ENCODE results near the gene CFAP45. TPM values are rescaled to one million over a fixed set of nuclear protein-coding genes. Genes with fewer than 3 reads are reported as not detected.

The CFAP45 gene
- total and polyA plus RNA-seq, 2 donors (not counting 1 experiment from before 2014, with no cell fraction given): 1.3 to 2.4 TPM

DNA sequence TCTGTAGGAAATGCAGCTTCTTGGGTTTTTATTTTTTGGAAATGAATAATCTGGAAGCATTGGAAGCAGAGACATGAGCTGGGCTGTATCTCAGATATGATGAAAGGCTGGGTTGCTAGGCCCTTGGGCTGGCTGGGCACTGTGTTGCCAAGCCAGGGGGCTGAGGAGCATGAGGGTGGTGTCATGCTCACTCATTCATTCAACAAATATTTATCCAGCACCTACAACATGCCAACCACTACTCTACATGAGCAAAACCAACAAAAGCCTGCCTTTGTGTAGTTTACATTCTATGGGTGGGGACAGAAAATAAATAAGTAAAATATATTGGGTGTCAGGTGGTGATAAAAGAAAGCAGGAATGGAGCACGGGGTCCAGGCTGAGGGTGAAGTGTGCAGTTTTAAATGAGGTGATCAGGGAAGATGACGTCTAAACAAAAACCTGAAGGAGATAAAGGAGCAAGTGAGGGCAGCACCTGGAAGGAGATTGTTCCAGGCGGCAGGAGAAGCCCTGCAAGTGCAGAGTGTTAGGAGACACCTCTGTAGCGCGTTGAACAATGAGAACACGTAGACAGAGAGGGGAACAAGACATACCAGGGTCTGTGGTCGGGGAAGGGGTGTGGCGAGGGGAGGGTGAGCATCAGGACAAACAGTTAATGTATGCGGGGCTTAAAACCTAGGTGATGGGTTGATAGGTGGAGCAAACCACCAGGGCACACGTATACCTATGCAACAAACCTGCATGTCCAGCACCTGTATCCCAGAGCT, 14.5 kb upstream of the CFAP45 start:
- Histone ChIP-seq H3K4me3 (ENCODE audit: control extremely low read depth in 1 of 5, extremely low read depth in 1 of 5, insufficient read depth in 1 of 5, low read depth in 2 of 5, low read length in 4 of 5) (no peak overlapping the region), H3K4me1 (ENCODE audit: control insufficient read depth in 2 of 2, insufficient read depth in 2 of 2, low read length in 2 of 2) (peaks cover 38 to 46% of the 10 kb centered on the region in 2 donors), H3K9me3 (ENCODE audit: control extremely low read depth in 1 of 3, control insufficient read depth in 2 of 3, insufficient read depth in 1 of 3, low read length in 2 of 3) (no peaks in the 10 kb centered on the region), H3K79me2 (ENCODE audit: control insufficient read depth, insufficient read depth, low read length) (peaks cover 4% of the 10 kb centered on the region), H3K9ac (ENCODE audit: low read length) (no peak overlapping the region), H4K20me1 (ENCODE audit: control insufficient read depth, insufficient read depth, low read length, poor library complexity, severe bottlenecking) (peaks cover 9% of the 10 kb centered on the region), H3K36me3 (replicated peaks in 1 of 2; ENCODE audit: control extremely low read depth in 1 of 2, control insufficient read depth in 1 of 2, extremely low read depth in 1 of 2, insufficient read depth in 2 of 2, low read length in 1 of 2) (peaks cover 0 to 27% of the 10 kb centered on the region in 2 experiments), H2AFZ (ENCODE audit: insufficient read depth, low read depth, low read length, poor library complexity, severe bottlenecking) (no peak overlapping the region), H3K4me2 (replicated peaks; ENCODE audit: low read depth, low read length, poor library complexity, severe bottlenecking) (no peak overlapping the region), H3K27ac (ENCODE audit: low read length in 2 of 2) (peak overlapping the region in 1 of 2 donors; percentile 8), H3K27me3 (replicated peaks in 1 of 4; ENCODE audit: control extremely low read depth in 1 of 4, control insufficient read depth in 3 of 4, insufficient read depth in 4 of 4, low read length in 3 of 4) (no peaks in the 10 kb centered on the region)
- CTCF ChIA-PET: interaction anchor here (1.0 to 2.1 kb wide), 4 partner anchors 11 to 115 kb away, joined by 3 to 6 read pairs (median 4); partner anchors contain the start of gene TAGLN2
- TF ChIP-seq EZH2 (IDR thresholded peaks at IDR 0.05; ENCODE audit: borderline replicate concordance, insufficient read depth, low read depth, low read length, poor library complexity, severe bottlenecking): no peak
- TF ChIP-seq, protein P1, sequence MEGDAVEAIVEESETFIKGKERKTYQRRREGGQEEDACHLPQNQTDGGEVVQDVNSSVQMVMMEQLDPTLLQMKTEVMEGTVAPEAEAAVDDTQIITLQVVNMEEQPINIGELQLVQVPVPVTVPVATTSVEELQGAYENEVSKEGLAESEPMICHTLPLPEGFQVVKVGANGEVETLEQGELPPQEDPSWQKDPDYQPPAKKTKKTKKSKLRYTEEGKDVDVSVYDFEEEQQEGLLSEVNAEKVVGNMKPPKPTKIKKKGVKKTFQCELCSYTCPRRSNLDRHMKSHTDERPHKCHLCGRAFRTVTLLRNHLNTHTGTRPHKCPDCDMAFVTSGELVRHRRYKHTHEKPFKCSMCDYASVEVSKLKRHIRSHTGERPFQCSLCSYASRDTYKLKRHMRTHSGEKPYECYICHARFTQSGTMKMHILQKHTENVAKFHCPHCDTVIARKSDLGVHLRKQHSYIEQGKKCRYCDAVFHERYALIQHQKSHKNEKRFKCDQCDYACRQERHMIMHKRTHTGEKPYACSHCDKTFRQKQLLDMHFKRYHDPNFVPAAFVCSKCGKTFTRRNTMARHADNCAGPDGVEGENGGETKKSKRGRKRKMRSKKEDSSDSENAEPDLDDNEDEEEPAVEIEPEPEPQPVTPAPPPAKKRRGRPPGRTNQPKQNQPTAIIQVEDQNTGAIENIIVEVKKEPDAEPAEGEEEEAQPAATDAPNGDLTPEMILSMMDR (IDR thresholded peaks at IDR 0.05): no peak
- H3K4me3 Mint-ChIP-seq: no peak overlapping the region
- 86% methylated on average over 7 of the region's 10 CpGs for WGBS (ENCODE audit: insufficient coverage)
- POLR2A ChIA-PET: interaction anchor here (0.7 kb wide), 1 partner anchor 9 kb away, joined by 5 read pairs; no protein-coding TSS in a partner anchor
- ATAC-seq (ENCODE audit: low read depth): no peak
- H3K27ac Mint-ChIP-seq: peak overlapping the region; percentile 73
- intact Hi-C loops (cut with micrococcal nuclease): no loop called here
- H3K9me3 Mint-ChIP-seq (ENCODE audit: insufficient read depth): no peaks in the 10 kb centered on the region
- H3K4me1 Mint-ChIP-seq: peaks cover 71% of the 10 kb centered on the region
- H3K27me3 Mint-ChIP-seq: no peaks in the 10 kb centered on the region
- no peak for DNase-seq
